ENCODE results near the gene C19orf67.

GRCh38 chr19:14039181-14039580 lies 46.4 kb downstream of the C19orf67 start:
- TF ChIP-seq POLR2A (IDR thresholded peaks at IDR 0.05), result no peak
- TF ChIP-seq, protein P1, sequence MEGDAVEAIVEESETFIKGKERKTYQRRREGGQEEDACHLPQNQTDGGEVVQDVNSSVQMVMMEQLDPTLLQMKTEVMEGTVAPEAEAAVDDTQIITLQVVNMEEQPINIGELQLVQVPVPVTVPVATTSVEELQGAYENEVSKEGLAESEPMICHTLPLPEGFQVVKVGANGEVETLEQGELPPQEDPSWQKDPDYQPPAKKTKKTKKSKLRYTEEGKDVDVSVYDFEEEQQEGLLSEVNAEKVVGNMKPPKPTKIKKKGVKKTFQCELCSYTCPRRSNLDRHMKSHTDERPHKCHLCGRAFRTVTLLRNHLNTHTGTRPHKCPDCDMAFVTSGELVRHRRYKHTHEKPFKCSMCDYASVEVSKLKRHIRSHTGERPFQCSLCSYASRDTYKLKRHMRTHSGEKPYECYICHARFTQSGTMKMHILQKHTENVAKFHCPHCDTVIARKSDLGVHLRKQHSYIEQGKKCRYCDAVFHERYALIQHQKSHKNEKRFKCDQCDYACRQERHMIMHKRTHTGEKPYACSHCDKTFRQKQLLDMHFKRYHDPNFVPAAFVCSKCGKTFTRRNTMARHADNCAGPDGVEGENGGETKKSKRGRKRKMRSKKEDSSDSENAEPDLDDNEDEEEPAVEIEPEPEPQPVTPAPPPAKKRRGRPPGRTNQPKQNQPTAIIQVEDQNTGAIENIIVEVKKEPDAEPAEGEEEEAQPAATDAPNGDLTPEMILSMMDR (IDR thresholded peaks at IDR 0.05 in 4 of 5, conservative IDR thresholded peaks at IDR 0.05 in 1 of 5), result no peak
